ENCODE results near the gene FAM234B. TPM values are rescaled to one million over a fixed set of nuclear protein-coding genes. Genes with fewer than 3 reads are reported as not detected.
"Not testable (repeated sequence)": the region's sequence is repeated elsewhere in the genome, so short reads cannot be mapped to it uniquely, and the experiment has no call there.

Gene FAM234B
- total RNA-seq, 1 experiment from 2014 or later, result 20.8 TPM

- TF ChIP-seq CTCF (conservative IDR thresholded peaks at IDR 0.05), result no peak
- H2BK5ac ChIP-seq (ENCODE audit: insufficient read length, low read length), result no peak overlapping the region
- no peak overlapping the region for H2BK15ac ChIP-seq (ENCODE audit: low read depth, low read length)
- peaks cover 0 to 14% of the 10 kb centered on the region in 2 experiments; a peak in 3 of 4 replicates for H3K4me1 Mint-ChIP-seq
- no peaks in the 10 kb centered on the region for H3K9me3 Mint-ChIP-seq
- no peak overlapping the region for H2AK5ac ChIP-seq (ENCODE audit: insufficient read length, low read length)
- H4K91ac ChIP-seq (ENCODE audit: insufficient read length, low read depth, low read length), result no peak overlapping the region
- no peaks in the 10 kb centered on the region for H3K27me3 Mint-ChIP-seq (ENCODE audit: low read depth)
- H3K4me3 Mint-ChIP-seq, result no peak overlapping the region
- no peak overlapping the region for H3K27ac Mint-ChIP-seq
- H3K9ac ChIP-seq (ENCODE audit: extremely low read depth, insufficient read length, low read length), result no peak overlapping the region
- no peak overlapping the region for H2BK20ac ChIP-seq (ENCODE audit: low read depth, low read length, poor library complexity, severe bottlenecking)
- H4K20me1 ChIP-seq (ENCODE audit: control insufficient read depth, insufficient read depth, insufficient read length), result no peaks in the 10 kb centered on the region
- H3K23me2 ChIP-seq (ENCODE audit: insufficient read length, low read depth, low read length, poor library complexity, severe bottlenecking), result no peaks in the 10 kb centered on the region
- H2AFZ ChIP-seq (ENCODE audit: low read length), result no peak overlapping the region
- no peak overlapping the region for H2BK120ac ChIP-seq (ENCODE audit: low read depth, low read length, poor library complexity, severe bottlenecking)
- no peak overlapping the region for H3K14ac ChIP-seq (ENCODE audit: insufficient read depth, low read length)
- no CpG with 5 or more reads among the region's 5 CpGs for WGBS (ENCODE audit: extremely low coverage, insufficient read length, low lambda C conversion rate)
- no peak overlapping the region for H3K4ac ChIP-seq (ENCODE audit: low read depth, low read length)
- no peaks in the 10 kb centered on the region for H3K27me3 ChIP-seq (ENCODE audit: insufficient read depth, low read length)
- no peak overlapping the region for H3K18ac ChIP-seq (ENCODE audit: insufficient read length, low read depth, low read length)
- H3K79me1 ChIP-seq (ENCODE audit: insufficient read depth, low read depth, low read length, poor library complexity, severe bottlenecking), result no peaks in the 10 kb centered on the region
- no peak overlapping the region for H2BK12ac ChIP-seq (ENCODE audit: insufficient read length, low read depth, low read length)
- H3T11ph ChIP-seq (ENCODE audit: low read length), result no peak overlapping the region
- no peaks in the 10 kb centered on the region for H3K79me2 ChIP-seq (ENCODE audit: insufficient read depth, low read length)
- no peak overlapping the region for H3K27ac ChIP-seq (ENCODE audit: insufficient read length, low read depth, low read length)
- peaks cover 6% of the 10 kb centered on the region for H3K4me1 ChIP-seq (ENCODE audit: insufficient read depth, low read length)
- H3K36me3 Mint-ChIP-seq (ENCODE audit: insufficient read depth in 1 of 3, low read depth in 3 of 3), result no peaks in the 10 kb centered on the region
- no peak for DNase-seq
- no peak overlapping the region for H3K4me2 ChIP-seq (ENCODE audit: insufficient read depth, insufficient read length, low read length)
- H3K23ac ChIP-seq (ENCODE audit: insufficient read length, low read depth, low read length), result no peak overlapping the region
- H3K9me3 ChIP-seq (ENCODE audit: control insufficient read depth, low read depth, low read length), result no peaks in the 10 kb centered on the region
- no peak overlapping the region for H3K56ac ChIP-seq (ENCODE audit: insufficient read length, low read depth, low read length)
- H4K8ac ChIP-seq (replicated peaks; ENCODE audit: insufficient read length, low read depth, low read length), result no peak overlapping the region
- H4K5ac ChIP-seq (ENCODE audit: insufficient read length, low read depth, low read length), result no peak overlapping the region
Observed at GRCh38 chr12:13033476-13033875, 10.7 kb upstream of the FAM234B start.

GRCh38 chr12:13035335-13035734 is 8.8 kb upstream of the FAM234B start:
- not testable (repeated sequence) for H2BK15ac ChIP-seq (ENCODE audit: low read depth, low read length); H2BK120ac ChIP-seq (ENCODE audit: low read depth, low read length, poor library complexity, severe bottlenecking); H2AFZ ChIP-seq (ENCODE audit: low read length); H2BK12ac ChIP-seq (ENCODE audit: insufficient read length, low read depth, low read length); H3K14ac ChIP-seq (ENCODE audit: insufficient read depth, low read length); H3K27me3 ChIP-seq (ENCODE audit: insufficient read depth, low read length); H3K9me3 ChIP-seq (ENCODE audit: control insufficient read depth, low read depth, low read length); DNase-seq; H3K27me3 Mint-ChIP-seq (ENCODE audit: low read depth); H3K27ac Mint-ChIP-seq; H3K4ac ChIP-seq (ENCODE audit: low read depth, low read length); H3K23me2 ChIP-seq (ENCODE audit: insufficient read length, low read depth, low read length, poor library complexity, severe bottlenecking); H2BK20ac ChIP-seq (ENCODE audit: low read depth, low read length, poor library complexity, severe bottlenecking); H3K9me3 Mint-ChIP-seq; H3K36me3 Mint-ChIP-seq (ENCODE audit: insufficient read depth in 1 of 3, low read depth in 3 of 3); H3K79me2 ChIP-seq (ENCODE audit: insufficient read depth, low read length); H3K4me3 Mint-ChIP-seq; H3K79me1 ChIP-seq (ENCODE audit: insufficient read depth, low read depth, low read length, poor library complexity, severe bottlenecking); H3T11ph ChIP-seq (ENCODE audit: low read length); H3K4me1 ChIP-seq (ENCODE audit: insufficient read depth, low read length); H3K4me2 ChIP-seq (ENCODE audit: insufficient read depth, insufficient read length, low read length); H3K9ac ChIP-seq (ENCODE audit: extremely low read depth, insufficient read length, low read length); H3K27ac ChIP-seq (ENCODE audit: insufficient read length, low read depth, low read length); H2BK5ac ChIP-seq (ENCODE audit: insufficient read length, low read length); H4K91ac ChIP-seq (ENCODE audit: insufficient read length, low read depth, low read length); H3K4me1 Mint-ChIP-seq; H4K5ac ChIP-seq (ENCODE audit: insufficient read length, low read depth, low read length); H4K20me1 ChIP-seq (ENCODE audit: control insufficient read depth, insufficient read depth, insufficient read length); H3K23ac ChIP-seq (ENCODE audit: insufficient read length, low read depth, low read length); H3K56ac ChIP-seq (ENCODE audit: insufficient read length, low read depth, low read length); H2AK5ac ChIP-seq (ENCODE audit: insufficient read length, low read length); H3K18ac ChIP-seq (ENCODE audit: insufficient read length, low read depth, low read length); H4K8ac ChIP-seq (replicated peaks; ENCODE audit: insufficient read length, low read depth, low read length)
- WGBS (ENCODE audit: extremely low coverage, insufficient read length, low lambda C conversion rate), result no CpG with 5 or more reads among the region's 5 CpGs
